KMS-11 (cell line): Measurements from ENCODE around the gene PPP4R2.

Source experiments
- H2AFZ ChIP-seq: fragments of 200-600 bp; sonication (generic); 2 replicates; pipeline ENCODE4 v1.6.1; 2016; ENCODE audit warnings: antibody characterized with exemption, mixed run types, low read depth
- H3K27ac ChIP-seq: fragments of 200-600 bp; sonication (generic); 2 replicates; pipeline ENCODE4 v1.6.1; 2016; ENCODE audit warnings: mild to moderate bottlenecking, mixed run types
- H3K27me3 ChIP-seq: fragments of 200-600 bp; sonication (generic); 2 replicates; pipeline ENCODE4 v1.6.1; 2017; ENCODE audit warnings: mild to moderate bottlenecking, low read depth, mixed run types, moderate library complexity; ENCODE audit not compliant: insufficient read depth
- H3K36me3 ChIP-seq: fragments of 200-600 bp; sonication (generic); 2 replicates; pipeline ENCODE4 v1.6.1; 2017; ENCODE audit warnings: mild to moderate bottlenecking, mixed run types; ENCODE audit not compliant: insufficient read depth
- H3K4me1 ChIP-seq: fragments of 200-600 bp; sonication (generic); 2 replicates; pipeline ENCODE4 v1.6.1; 2016; ENCODE audit warnings: mild to moderate bottlenecking, low read depth, mixed run types; ENCODE audit not compliant: poor library complexity, severe bottlenecking
- H3K4me2 ChIP-seq: fragments of 200-600 bp; sonication (generic); 2 replicates; pipeline ENCODE4 v1.7.0; 2016; ENCODE audit warnings: mild to moderate bottlenecking, mixed run types
- H3K4me3 ChIP-seq: fragments of 200-600 bp; sonication (generic); IDR thresholded peaks from 2 replicates; pipeline ENCODE4 v1.6.1; 2017; ENCODE audit warnings: low read depth, low read length, mixed read lengths; ENCODE audit not compliant: insufficient read depth
- H3K79me2 ChIP-seq: fragments of 200-600 bp; sonication (generic); 2 replicates; pipeline ENCODE4 v1.6.1; 2016; ENCODE audit warnings: low read depth, mixed run types; ENCODE audit not compliant: insufficient read depth
- H3K9ac ChIP-seq: fragments of 200-600 bp; sonication (generic); 2 replicates; pipeline ENCODE4 v1.6.1; 2016; ENCODE audit warnings: mild to moderate bottlenecking, mixed run types
- H4K20me1 ChIP-seq: fragments of 200-600 bp; sonication (generic); 2 replicates; pipeline ENCODE4 v1.6.1; 2016; ENCODE audit warnings: mild to moderate bottlenecking, mixed run types; ENCODE audit not compliant: insufficient read depth
- CTCF ChIP-seq: fragments of 200-600 bp; sonication (generic); conservative IDR thresholded peaks from 2 replicates; pipeline ENCODE4 v1.6.1; 2017; ENCODE audit warnings: low read depth, mild to moderate bottlenecking, antibody characterized with exemption, low read length, moderate library complexity, mixed read lengths

Gene PPP4R2

GRCh38 chr3:73114711-73115110 is 118.1 kb downstream of the PPP4R2 start:
- Histone ChIP-seq H3K27ac (no peak overlapping the region), H4K20me1 (no peaks in the 10 kb centered on the region)

GRCh38 chr3:73115806-73116205 is 119.2 kb downstream of the PPP4R2 start:
- no peak overlapping the region for H3K4me3 ChIP-seq
- H3K27me3 ChIP-seq, result no peaks in the 10 kb centered on the region
- no peaks in the 10 kb centered on the region for H3K79me2 ChIP-seq
- no peak overlapping the region for H2AFZ ChIP-seq
- H3K4me2 ChIP-seq, result no peak overlapping the region
- no peaks in the 10 kb centered on the region for H4K20me1 ChIP-seq
- H3K9ac ChIP-seq, result no peak overlapping the region
- no peak for TF ChIP-seq CTCF
- no peak overlapping the region for H3K27ac ChIP-seq
- H3K36me3 ChIP-seq, result no peaks in the 10 kb centered on the region
- H3K4me1 ChIP-seq, result no peaks in the 10 kb centered on the region

More at GRCh38 chr3:73114711-73115110, 118.1 kb downstream of the PPP4R2 start:
- Histone ChIP-seq H3K79me2 (no peaks in the 10 kb centered on the region), H3K9ac (no peak overlapping the region), H3K4me3 (no peak overlapping the region), H3K36me3 (no peaks in the 10 kb centered on the region), H3K4me2 (no peak overlapping the region), H2AFZ (no peak overlapping the region), H3K27me3 (no peaks in the 10 kb centered on the region), H3K4me1 (no peaks in the 10 kb centered on the region)
- no peak for TF ChIP-seq CTCF
